Muscle layer of colon (tissue), 2 donors: ENCODE data around the gene DHCR24.

Source experiments
- H3K27ac ChIP-seq: one replicate; pipeline ENCODE4 v1.7.0; 2013; ENCODE audit warnings: low read depth, mild to moderate bottlenecking, low read length, moderate library complexity
- H3K27me3 ChIP-seq, 2 donors: one replicate each; pipeline ENCODE4 v1.7.0; 2013; ENCODE audit warnings: low read length in 2 of 2, mild to moderate bottlenecking in 2 of 2; ENCODE audit not compliant: insufficient read depth in 2 of 2, control insufficient read depth in 1 of 2
- H3K36me3 ChIP-seq: one replicate; pipeline ENCODE4 v1.7.0; 2013; ENCODE audit warnings: mild to moderate bottlenecking, low read length; ENCODE audit not compliant: insufficient read depth
- H3K4me1 ChIP-seq: one replicate; pipeline ENCODE4 v1.7.0; 2013; ENCODE audit warnings: mild to moderate bottlenecking, low read length; ENCODE audit not compliant: insufficient read depth
- H3K4me3 ChIP-seq, 2 donors: one replicate each; pipeline ENCODE4 v1.7.0; 2013; ENCODE audit warnings: low read length in 2 of 2, low read depth in 1 of 2, mild to moderate bottlenecking in 1 of 2, moderate library complexity in 1 of 2
- H3K9ac ChIP-seq: one replicate; pipeline ENCODE4 v1.7.0; 2013; ENCODE audit warnings: low read length
- H3K9me3 ChIP-seq: one replicate; pipeline ENCODE4 v1.7.0; 2013; ENCODE audit warnings: mild to moderate bottlenecking, low read length
- donor health status: abdominal sarcoma.
- donor health status: Adenocarcinoma of cecum.

Gene DHCR24

DNA sequence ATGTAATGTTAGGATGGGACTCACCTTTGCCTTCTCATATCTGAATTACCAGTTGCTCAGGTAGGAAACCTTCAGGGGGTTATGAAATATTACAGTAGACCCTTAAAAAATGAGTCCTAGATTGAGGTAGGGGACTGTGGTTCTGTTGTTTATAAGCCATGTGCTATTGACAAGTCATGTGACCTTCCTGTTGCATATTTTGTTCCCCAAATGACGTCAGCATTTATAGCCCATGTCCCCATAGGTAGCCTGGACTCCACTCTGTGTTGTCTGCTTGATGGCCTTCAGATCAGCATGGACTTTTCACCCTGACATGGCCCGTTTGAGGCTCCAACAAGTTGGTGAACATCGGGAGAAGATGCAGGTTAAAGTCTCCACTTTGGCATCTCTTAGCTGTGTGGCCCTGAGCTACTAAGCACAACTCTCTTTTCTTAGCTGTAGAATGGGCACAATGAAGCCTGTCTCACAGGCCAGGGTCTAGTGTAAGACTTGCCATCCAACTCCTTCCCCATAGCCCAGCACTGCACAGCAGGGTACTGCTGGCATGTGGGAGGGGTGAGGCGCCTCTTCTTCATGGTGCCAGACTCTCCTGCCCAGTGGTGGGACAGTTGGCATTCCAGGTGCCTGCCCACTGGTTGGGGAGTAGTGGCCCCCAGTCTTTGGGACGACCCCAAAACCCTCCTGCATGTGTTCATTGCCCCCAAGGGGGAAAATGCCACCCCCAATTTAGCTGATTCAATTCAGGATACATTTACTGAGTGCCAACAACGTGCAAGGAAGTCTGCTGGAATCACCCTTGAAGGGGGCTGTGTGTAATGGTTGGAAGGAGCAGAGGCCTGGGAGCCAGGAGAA lies 49.8 kb downstream of the DHCR24 start:
- Histone ChIP-seq H3K4me3 (no peak overlapping the region), H3K36me3 (no peaks in the 10 kb centered on the region), H3K9me3 (no peaks in the 10 kb centered on the region), H3K9ac (no peak overlapping the region), H3K27ac (no peak overlapping the region), H3K27me3 (no peaks in the 10 kb centered on the region), H3K4me1 (no peaks in the 10 kb centered on the region)

- no peak overlapping the region for H3K9ac ChIP-seq
- no peaks in the 10 kb centered on the region for H3K27me3 ChIP-seq
- no peaks in the 10 kb centered on the region for H3K9me3 ChIP-seq
- no peaks in the 10 kb centered on the region for H3K36me3 ChIP-seq
- no peak overlapping the region for H3K4me3 ChIP-seq
- no peak overlapping the region for H3K27ac ChIP-seq
- no peaks in the 10 kb centered on the region for H3K4me1 ChIP-seq
Measured at GRCh38 chr1:54836594-54836993, 50.4 kb downstream of the DHCR24 start.

DNA sequence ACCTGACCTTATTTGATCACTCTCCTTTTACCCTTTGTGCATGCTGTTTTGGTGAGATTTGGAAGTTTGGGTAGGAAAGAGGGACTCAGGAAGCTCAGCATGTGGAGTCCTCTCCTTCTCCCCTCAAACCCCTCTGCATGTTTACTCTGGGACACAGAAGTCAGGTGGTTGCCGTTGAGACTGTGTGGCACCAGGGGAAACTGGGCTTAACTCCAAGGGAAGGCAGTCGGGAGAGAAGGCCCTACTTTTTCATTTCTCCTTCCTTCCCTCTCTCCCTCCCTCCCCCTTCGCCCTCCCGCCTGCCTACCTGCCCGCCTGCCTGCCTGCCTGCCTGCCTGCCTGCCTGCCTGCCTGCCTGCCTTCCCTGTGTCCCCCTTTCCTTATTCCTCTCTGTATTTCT lies 51.0 kb downstream of the DHCR24 start:
- no peaks in the 10 kb centered on the region for H3K9me3 ChIP-seq
- H3K4me3 ChIP-seq: no peak overlapping the region
- H3K9ac ChIP-seq: no peak overlapping the region
- no peaks in the 10 kb centered on the region for H3K36me3 ChIP-seq
- H3K27ac ChIP-seq: no peak overlapping the region
- H3K27me3 ChIP-seq: no peaks in the 10 kb centered on the region
- H3K4me1 ChIP-seq: no peaks in the 10 kb centered on the region

GRCh38 chr1:54835131-54835898 lies 51.7 kb downstream of the DHCR24 start:
- Histone ChIP-seq H3K36me3 (no peaks in the 10 kb centered on the region), H3K4me3 (no peak overlapping the region), H3K4me1 (no peaks in the 10 kb centered on the region), H3K27ac (no peak overlapping the region), H3K27me3 (no peaks in the 10 kb centered on the region), H3K9me3 (no peaks in the 10 kb centered on the region), H3K9ac (no peak overlapping the region)

GRCh38 chr1:54834007-54834541 lies 52.9 kb downstream of the DHCR24 start:
- Histone ChIP-seq H3K4me1 (no peaks in the 10 kb centered on the region), H3K27me3 (no peaks in the 10 kb centered on the region), H3K4me3 (no peak overlapping the region), H3K27ac (no peak overlapping the region), H3K9ac (no peak overlapping the region), H3K9me3 (no peaks in the 10 kb centered on the region), H3K36me3 (no peaks in the 10 kb centered on the region)

DNA sequence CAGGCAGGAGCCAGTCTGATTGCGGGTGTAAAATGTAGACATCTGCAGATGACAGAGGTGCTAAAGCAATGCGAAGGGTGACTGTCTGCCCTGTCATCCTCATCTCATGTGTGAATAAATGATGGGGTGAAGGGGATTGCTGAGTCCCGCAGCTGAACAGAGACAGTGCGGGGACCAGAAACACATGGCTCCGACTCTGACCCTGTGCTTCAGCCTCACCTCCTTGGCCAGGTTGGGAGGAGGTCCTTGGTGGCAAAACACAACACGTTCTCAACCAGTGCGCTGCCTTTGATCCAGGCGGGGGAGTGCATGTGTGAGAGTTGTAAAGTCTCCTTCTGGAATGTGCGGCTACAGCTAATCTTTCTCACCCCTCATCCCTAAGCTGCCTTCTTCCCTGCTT lies 53.9 kb downstream of the DHCR24 start:
- no peaks in the 10 kb centered on the region for H3K36me3 ChIP-seq
- no peaks in the 10 kb centered on the region for H3K27me3 ChIP-seq
- H3K9ac ChIP-seq: no peak overlapping the region
- H3K4me1 ChIP-seq: no peaks in the 10 kb centered on the region
- H3K9me3 ChIP-seq: no peaks in the 10 kb centered on the region
- no peak overlapping the region for H3K4me3 ChIP-seq
- H3K27ac ChIP-seq: no peak overlapping the region

GRCh38 chr1:54826226-54826816 lies 60.7 kb downstream of the DHCR24 start:
- no peaks in the 10 kb centered on the region for H3K36me3 ChIP-seq
- no peaks in the 10 kb centered on the region for H3K4me1 ChIP-seq
- H3K9me3 ChIP-seq: no peaks in the 10 kb centered on the region
- H3K4me3 ChIP-seq: no peak overlapping the region
- no peak overlapping the region for H3K27ac ChIP-seq
- H3K27me3 ChIP-seq: no peaks in the 10 kb centered on the region
- no peak overlapping the region for H3K9ac ChIP-seq

GRCh38 chr1:54825696-54826095 lies 61.3 kb downstream of the DHCR24 start:
- Histone ChIP-seq H3K4me1 (no peaks in the 10 kb centered on the region), H3K9me3 (no peaks in the 10 kb centered on the region), H3K27me3 (no peaks in the 10 kb centered on the region), H3K9ac (no peak overlapping the region), H3K36me3 (no peaks in the 10 kb centered on the region), H3K4me3 (no peak overlapping the region), H3K27ac (no peak overlapping the region)

- H3K9ac ChIP-seq: no peak overlapping the region
- H3K36me3 ChIP-seq: no peaks in the 10 kb centered on the region
- no peak overlapping the region for H3K27ac ChIP-seq
- H3K4me1 ChIP-seq: no peaks in the 10 kb centered on the region
- no peak overlapping the region for H3K4me3 ChIP-seq
- H3K9me3 ChIP-seq: no peaks in the 10 kb centered on the region
- H3K27me3 ChIP-seq: no peaks in the 10 kb centered on the region
Measured at GRCh38 chr1:54823670-54824069, 63.3 kb downstream of the DHCR24 start.

- Histone ChIP-seq H3K36me3 (no peaks in the 10 kb centered on the region), H3K27me3 (no peaks in the 10 kb centered on the region), H3K27ac (no peak overlapping the region), H3K4me3 (no peak overlapping the region), H3K9ac (no peak overlapping the region), H3K9me3 (no peaks in the 10 kb centered on the region), H3K4me1 (no peaks in the 10 kb centered on the region)
Measured at GRCh38 chr1:54819733-54820132, 67.3 kb downstream of the DHCR24 start.

- Histone ChIP-seq H3K36me3 (no peaks in the 10 kb centered on the region), H3K9me3 (no peaks in the 10 kb centered on the region), H3K4me3 (no peak overlapping the region), H3K9ac (no peak overlapping the region), H3K27ac (no peak overlapping the region), H3K27me3 (no peaks in the 10 kb centered on the region), H3K4me1 (no peaks in the 10 kb centered on the region)
Measured at GRCh38 chr1:54819195-54819536, 67.8 kb downstream of the DHCR24 start.
